Measurements from ENCODE around the gene RPL36. TPM values are rescaled to one million over a fixed set of nuclear protein-coding genes. Genes with fewer than 3 reads are reported as not detected.

The RPL36 gene
- total RNA-seq, 2 donors from 2014 or later = 844 to 976 TPM

DNA sequence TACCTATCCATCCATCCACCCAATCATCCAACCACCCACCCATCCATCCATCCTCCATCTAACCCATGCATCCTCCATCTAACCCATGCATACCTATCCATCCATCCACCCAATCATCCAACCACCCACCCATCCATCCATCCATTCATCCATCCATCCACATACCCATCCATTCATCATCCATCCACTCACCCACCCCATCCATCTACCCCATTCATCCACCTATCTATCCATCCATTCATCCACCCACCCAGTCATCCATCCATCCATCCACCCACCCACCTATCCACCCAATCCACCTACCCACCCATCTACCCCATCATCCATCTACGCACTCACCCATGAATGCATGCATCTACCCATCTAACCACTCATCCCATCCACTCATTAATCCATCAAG is 16.3 kb upstream of the RPL36 start:
- intact Hi-C loops (cut with DNase I) = no loop called here
- Histone ChIP-seq H3K9me3 (no peaks in the 10 kb centered on the region), H3K27ac (no peak overlapping the region), H3K4me3 (no peak overlapping the region), H3K36me3 (no peaks in the 10 kb centered on the region), H3K4me1 (no peaks in the 10 kb centered on the region), H3K27me3 (no peaks in the 10 kb centered on the region), H3K9ac (ENCODE audit: low read depth in 2 of 2, low read length in 2 of 2) (no peak overlapping the region)
- TF ChIP-seq, protein P1, sequence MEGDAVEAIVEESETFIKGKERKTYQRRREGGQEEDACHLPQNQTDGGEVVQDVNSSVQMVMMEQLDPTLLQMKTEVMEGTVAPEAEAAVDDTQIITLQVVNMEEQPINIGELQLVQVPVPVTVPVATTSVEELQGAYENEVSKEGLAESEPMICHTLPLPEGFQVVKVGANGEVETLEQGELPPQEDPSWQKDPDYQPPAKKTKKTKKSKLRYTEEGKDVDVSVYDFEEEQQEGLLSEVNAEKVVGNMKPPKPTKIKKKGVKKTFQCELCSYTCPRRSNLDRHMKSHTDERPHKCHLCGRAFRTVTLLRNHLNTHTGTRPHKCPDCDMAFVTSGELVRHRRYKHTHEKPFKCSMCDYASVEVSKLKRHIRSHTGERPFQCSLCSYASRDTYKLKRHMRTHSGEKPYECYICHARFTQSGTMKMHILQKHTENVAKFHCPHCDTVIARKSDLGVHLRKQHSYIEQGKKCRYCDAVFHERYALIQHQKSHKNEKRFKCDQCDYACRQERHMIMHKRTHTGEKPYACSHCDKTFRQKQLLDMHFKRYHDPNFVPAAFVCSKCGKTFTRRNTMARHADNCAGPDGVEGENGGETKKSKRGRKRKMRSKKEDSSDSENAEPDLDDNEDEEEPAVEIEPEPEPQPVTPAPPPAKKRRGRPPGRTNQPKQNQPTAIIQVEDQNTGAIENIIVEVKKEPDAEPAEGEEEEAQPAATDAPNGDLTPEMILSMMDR (IDR thresholded peaks at IDR 0.05) = no peak
- no peak for DNase-seq

DNA sequence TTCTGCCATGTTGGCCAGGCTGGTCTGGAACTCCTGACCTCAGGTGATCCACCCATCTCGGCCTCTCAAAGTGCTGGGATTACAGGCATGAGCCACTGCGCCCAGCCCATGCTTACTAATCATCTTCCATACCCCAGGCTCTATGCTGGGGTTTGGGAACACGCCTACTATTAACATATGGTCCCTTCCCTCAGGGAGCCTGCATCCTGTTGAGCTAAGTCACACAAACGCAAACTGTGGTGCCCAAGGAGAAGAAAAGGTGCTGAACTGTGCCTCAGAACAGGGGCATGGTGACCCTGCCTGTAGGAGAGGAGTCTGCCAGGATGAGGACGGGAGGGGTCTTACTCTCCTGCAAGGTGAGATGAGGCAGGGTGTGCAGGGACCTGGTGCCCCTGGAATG is 15.4 kb upstream of the RPL36 start:
- Histone ChIP-seq H3K36me3 (no peaks in the 10 kb centered on the region), H3K4me1 (peaks cover 7% of the 10 kb centered on the region), H3K9ac (ENCODE audit: low read depth in 2 of 2, low read length in 2 of 2) (no peak overlapping the region), H3K9me3 (no peaks in the 10 kb centered on the region), H3K4me3 (no peak overlapping the region), H3K27me3 (no peaks in the 10 kb centered on the region), H3K27ac (no peak overlapping the region)
- no peak for DNase-seq
- TF ChIP-seq, protein P1 (IDR thresholded peaks at IDR 0.05) = no peak
- intact Hi-C loops (cut with DNase I) = no loop called here

DNA sequence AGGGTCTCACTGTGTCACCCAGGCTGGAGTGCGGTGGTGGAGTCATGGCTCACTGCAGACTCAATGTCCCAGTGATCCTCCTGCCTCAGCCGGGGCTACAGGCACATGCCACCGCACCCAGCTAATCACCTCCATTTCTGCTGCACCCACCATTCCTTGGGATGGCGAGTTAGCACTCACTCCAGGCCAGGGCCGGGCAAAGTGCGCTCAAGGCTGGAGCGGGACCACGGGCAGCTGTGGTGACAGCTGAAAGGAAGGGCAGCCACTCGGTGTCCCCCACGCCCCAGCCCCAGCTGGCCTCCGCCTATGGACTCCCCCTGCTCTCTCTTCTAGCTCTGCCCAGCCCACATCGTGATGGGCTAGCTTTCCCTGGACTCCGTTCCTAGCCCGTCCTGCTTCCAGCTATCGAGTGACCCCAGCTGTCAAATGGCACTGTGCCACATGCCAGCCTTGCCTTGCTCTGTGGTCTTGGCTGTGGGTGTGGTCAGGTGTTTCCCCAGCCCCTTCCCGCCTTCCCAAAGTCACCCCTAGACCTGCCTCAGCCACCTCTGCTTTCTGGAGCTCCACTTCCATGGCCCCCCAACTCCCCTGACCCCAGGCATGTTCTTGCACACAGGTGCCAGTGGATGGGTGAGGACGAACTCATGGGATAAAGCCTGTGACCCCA is 13.9 kb upstream of the RPL36 start:
- Histone ChIP-seq H3K9ac (ENCODE audit: low read depth in 2 of 2, low read length in 2 of 2) (peak overlapping the region in 1 of 2 donors; percentile 26), H3K4me3 (no peak overlapping the region), H3K36me3 (no peaks in the 10 kb centered on the region), H3K27ac (no peak overlapping the region), H3K9me3 (no peaks in the 10 kb centered on the region), H3K4me1 (peaks cover 7% of the 10 kb centered on the region), H3K27me3 (no peaks in the 10 kb centered on the region)
- TF ChIP-seq, protein P1 (IDR thresholded peaks at IDR 0.05) = no peak
- no peak for DNase-seq
- intact Hi-C loops (cut with DNase I) = no loop called here

GRCh38 chr19:5676772-5677105 is 13.4 kb upstream of the RPL36 start:
- Histone ChIP-seq H3K4me3 (no peak overlapping the region), H3K9ac (ENCODE audit: low read depth in 2 of 2, low read length in 2 of 2) (no peak overlapping the region), H3K9me3 (no peaks in the 10 kb centered on the region), H3K36me3 (no peaks in the 10 kb centered on the region), H3K4me1 (peaks cover 7% of the 10 kb centered on the region), H3K27me3 (no peaks in the 10 kb centered on the region), H3K27ac (no peak overlapping the region)
- no peak for DNase-seq
- TF ChIP-seq, protein P1 (IDR thresholded peaks at IDR 0.05) = no peak
- intact Hi-C loops (cut with DNase I) = no loop called here

GRCh38 chr19:5677136-5677535 is 13.0 kb upstream of the RPL36 start:
- H3K4me1 ChIP-seq = peaks cover 7% of the 10 kb centered on the region
- no peak for DNase-seq
- H3K27ac ChIP-seq = no peak overlapping the region
- no peaks in the 10 kb centered on the region for H3K27me3 ChIP-seq
- TF ChIP-seq, protein P1 (IDR thresholded peaks at IDR 0.05) = no peak
- intact Hi-C loops (cut with DNase I) = no loop called here
- no peaks in the 10 kb centered on the region for H3K9me3 ChIP-seq
- H3K9ac ChIP-seq (ENCODE audit: low read depth in 2 of 2, low read length in 2 of 2) = no peak overlapping the region
- no peaks in the 10 kb centered on the region for H3K36me3 ChIP-seq
- no peak overlapping the region for H3K4me3 ChIP-seq
